Body of pancreas (tissue), 4 donors: ENCODE data around the gene PAGR1. TPM values are rescaled to one million over a fixed set of nuclear protein-coding genes. Genes with fewer than 3 reads are reported as not detected.

ENCODE experiments used
- ATAC-seq: fragments of 150-250 bp; one replicate; pipeline ENCODE4 v1.9.1; 2016
- DNase-seq, 4 donors: peaks; one replicate each; pipeline ENCODE4 v3.0.0-alpha.2; 2019
- H3K27ac ChIP-seq, 4 donors: fragments of 200-600 bp; sonication (generic); 1 replicate in 3 of 4; 2 replicates in 1 of 4; pipeline versions ENCODE4 v1.5.1 to v1.6.1; 2016 to 2019; ENCODE audit warnings: mild to moderate bottlenecking in 1 of 4, mixed read lengths in 1 of 4, moderate library complexity in 1 of 4
- H3K27me3 ChIP-seq, 2 donors: fragments of 200-600 bp; sonication (generic); one replicate each; pipeline ENCODE4 v1.6.0; 2016; ENCODE audit warnings: mild to moderate bottlenecking in 1 of 2
- H3K36me3 ChIP-seq, 2 donors: fragments of 200-600 bp; sonication (generic); replicated peaks in 1 of 2; 2 replicates each; pipeline ENCODE4 v1.5.1; 2016; ENCODE audit warnings: low read depth in 2 of 2; ENCODE audit not compliant: insufficient read depth in 1 of 2
- H3K4me1 ChIP-seq: fragments of 200-600 bp; sonication (generic); one replicate; pipeline ENCODE4 v1.6.0; 2016
- H3K4me3 ChIP-seq, 2 donors: fragments of 200-600 bp; sonication (generic); 1 replicate in 1 of 2; 2 replicates in 1 of 2; pipeline ENCODE4 v1.5.1; 2016 to 2019
- H3K9me3 ChIP-seq, 3 donors: fragments of 200-600 bp; sonication (generic); 1 replicate in 2 of 3; 2 replicates in 1 of 3; pipeline ENCODE4 v1.5.1; 2016
- POLR2A ChIP-seq, 3 donors: fragments of 450-650 bp; IDR thresholded peaks; one replicate each; pipeline ENCODE4 v1.6.1; 2016; ENCODE audit warnings: antibody characterized with exemption in 3 of 3, mild to moderate bottlenecking in 2 of 3
- WGBS, 2 donors: methylation state at CpG; one replicate each; pipeline ENCODE4 v1.1.5; 2017; 5-methylcytosine and 5-hydroxymethylcytosine counted together
- intact Hi-C: fragments of 100-400 bp; cut with DNase I; formaldehyde crosslinking; loops from one replicate; pipeline ENCODE4 v1.15.1; 2023
- total RNA-seq, 2 donors: library from RNA; depleted of rRNA; stranded (reverse); fragments of >200 nt; gene quantifications; one replicate each; pipeline ENCODE4 v1.1.0, GENCODE V29; 2016
- TF ChIP-seq, protein P1 (sequence below), 7 experiments: fragments of 450-650 bp in 4 of 7; fragments of 200-600 bp in 3 of 7; sonication (generic) in 3 of 7; IDR thresholded peaks; one replicate each; pipeline ENCODE4 v1.5.1; 2016 to 2019; ENCODE audit warnings: antibody characterized with exemption in 7 of 7

The PAGR1 gene
- total RNA-seq, 2 donors from 2014 or later = 27.5 to 63.9 TPM

DNA sequence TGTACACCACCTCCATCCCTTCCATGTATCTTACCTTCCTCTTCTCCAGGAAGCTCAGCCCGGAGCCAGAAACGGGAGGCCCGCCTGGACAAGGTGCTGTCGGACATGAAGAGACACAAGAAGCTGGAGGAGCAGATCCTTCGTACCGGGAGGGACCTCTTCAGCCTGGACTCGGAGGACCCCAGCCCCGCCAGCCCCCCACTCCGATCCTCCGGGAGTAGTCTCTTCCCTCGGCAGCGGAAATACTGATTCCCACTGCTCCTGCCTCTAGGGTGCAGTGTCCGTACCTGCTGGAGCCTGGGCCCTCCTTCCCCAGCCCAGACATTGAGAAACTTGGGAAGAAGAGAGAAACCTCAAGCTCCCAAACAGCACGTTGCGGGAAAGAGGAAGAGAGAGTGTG, 3.6 kb downstream of the PAGR1 start:
- ATAC-seq (no peak), DNase-seq (peak in 1 of 4 donors; percentile 42)
- 51 to 61% methylated on average over 14 to 15 of the region's 15 CpGs for WGBS, 2 donors
- TF ChIP-seq, protein P1, sequence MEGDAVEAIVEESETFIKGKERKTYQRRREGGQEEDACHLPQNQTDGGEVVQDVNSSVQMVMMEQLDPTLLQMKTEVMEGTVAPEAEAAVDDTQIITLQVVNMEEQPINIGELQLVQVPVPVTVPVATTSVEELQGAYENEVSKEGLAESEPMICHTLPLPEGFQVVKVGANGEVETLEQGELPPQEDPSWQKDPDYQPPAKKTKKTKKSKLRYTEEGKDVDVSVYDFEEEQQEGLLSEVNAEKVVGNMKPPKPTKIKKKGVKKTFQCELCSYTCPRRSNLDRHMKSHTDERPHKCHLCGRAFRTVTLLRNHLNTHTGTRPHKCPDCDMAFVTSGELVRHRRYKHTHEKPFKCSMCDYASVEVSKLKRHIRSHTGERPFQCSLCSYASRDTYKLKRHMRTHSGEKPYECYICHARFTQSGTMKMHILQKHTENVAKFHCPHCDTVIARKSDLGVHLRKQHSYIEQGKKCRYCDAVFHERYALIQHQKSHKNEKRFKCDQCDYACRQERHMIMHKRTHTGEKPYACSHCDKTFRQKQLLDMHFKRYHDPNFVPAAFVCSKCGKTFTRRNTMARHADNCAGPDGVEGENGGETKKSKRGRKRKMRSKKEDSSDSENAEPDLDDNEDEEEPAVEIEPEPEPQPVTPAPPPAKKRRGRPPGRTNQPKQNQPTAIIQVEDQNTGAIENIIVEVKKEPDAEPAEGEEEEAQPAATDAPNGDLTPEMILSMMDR (IDR thresholded peaks at IDR 0.05) = peak in 5 of 7 experiments; percentile 7 to 36 (median 27)
- TF ChIP-seq POLR2A (IDR thresholded peaks at IDR 0.05) = no peak
- H3K4me3 ChIP-seq = no peak overlapping the region
- H3K27ac ChIP-seq = peak overlapping the region; percentile 73 to 91 (median 88)
- no peaks in the 10 kb centered on the region for H3K9me3 ChIP-seq
- H3K27me3 ChIP-seq = no peaks in the 10 kb centered on the region
- H3K4me1 ChIP-seq = peaks cover 79% of the 10 kb centered on the region
- H3K36me3 ChIP-seq = no peaks in the 10 kb centered on the region
- intact Hi-C loops = no loop called here

DNA sequence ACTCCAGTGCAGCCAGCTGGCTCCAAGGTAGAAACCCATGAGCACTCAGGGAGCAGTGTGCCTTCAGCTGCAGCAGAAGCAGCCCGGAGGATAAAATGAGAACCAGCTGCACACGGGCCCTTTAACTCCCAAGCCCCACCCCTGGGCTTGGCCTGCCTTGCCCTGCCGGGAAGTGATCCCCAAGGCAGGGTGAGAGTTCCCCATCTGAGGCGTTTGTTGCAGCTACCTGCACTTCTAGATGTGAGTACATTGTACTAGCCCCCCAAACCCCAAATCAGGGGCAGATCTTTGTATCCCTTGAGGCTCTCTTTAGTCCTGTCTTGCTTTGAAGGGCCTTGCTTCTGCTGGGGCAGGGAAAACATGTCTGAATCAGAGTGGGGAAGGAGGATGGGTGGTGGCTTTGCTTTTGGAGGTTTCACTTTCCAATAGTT, 4.3 kb downstream of the PAGR1 start, which contains the start of gene MVP:
Gene MVP (plus strand): TSS at position 192 of the 431 bp plus-strand sequence. CDS start 10,088 bp downstream, outside the sequence.
- Histone ChIP-seq H3K27ac (peak within 1 kb of the TSS; percentile 73 to 91 (median 88)), H3K9me3 (no peaks in the 10 kb centered on the region), H3K27me3 (no peaks in the 10 kb centered on the region), H3K4me1 (peaks cover 82% of the 10 kb centered on the region), H3K4me3 (peak within 1 kb of the TSS; percentile 9 to 70), H3K36me3 (no peaks in the 10 kb centered on the region)
- TF ChIP-seq, protein P1 (IDR thresholded peaks at IDR 0.05) = peak in 1 of 7 experiments; percentile 14
- peak; percentile 46 to 72 (median 60) for TF ChIP-seq POLR2A (IDR thresholded peaks at IDR 0.05)
- peak; percentile 76 to 86 (median 84) for DNase-seq
- intact Hi-C loops = no loop called here
- peak; percentile 37 for ATAC-seq
- 0% methylated on average over 2 to 4 of the region's 4 CpGs for WGBS, 2 donors

DNA sequence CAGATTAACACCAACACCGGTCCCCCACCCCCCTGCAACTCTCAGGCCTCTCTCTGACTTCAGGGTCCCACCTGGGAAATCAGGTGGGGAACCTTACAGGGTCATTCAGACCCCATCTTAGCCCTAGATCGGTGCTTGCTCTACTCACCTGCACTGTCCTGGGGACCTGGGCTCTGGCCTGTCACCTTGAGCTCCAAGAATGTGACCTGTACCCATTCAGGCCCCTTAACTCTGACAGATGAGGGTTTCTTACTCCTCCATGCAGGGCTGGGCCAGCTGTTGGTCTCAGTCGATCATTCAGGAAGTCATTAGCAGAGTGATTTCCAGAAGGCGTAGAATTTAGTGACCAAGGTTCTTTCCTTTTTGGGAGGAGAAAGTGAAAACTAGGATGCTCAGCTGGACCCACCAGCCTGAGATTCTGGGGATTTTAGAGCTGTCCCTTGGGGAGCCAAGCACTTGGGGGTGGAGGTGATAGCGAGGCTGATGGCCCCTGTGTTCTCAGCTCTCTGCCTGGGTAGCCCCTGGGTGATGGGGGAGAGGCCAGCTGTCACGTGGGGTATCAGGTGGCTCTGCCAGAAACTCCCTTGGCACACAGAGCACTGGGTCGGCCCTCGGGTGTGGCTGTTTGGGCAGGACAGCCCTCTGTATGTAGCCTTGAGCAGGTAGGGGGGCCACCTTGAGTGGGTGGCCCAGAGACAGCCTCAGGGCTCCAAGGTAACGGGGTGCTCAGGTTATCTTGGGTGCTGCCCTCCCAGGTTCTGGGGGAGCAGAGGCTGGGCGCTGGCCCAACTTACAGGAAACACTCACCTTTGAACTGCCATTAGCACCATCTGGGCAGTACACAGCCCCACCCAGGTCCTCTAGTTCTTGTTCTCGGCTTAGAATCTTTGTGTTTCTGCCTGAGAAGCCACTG, 5.0 kb downstream of the PAGR1 start:
- no peaks in the 10 kb centered on the region for H3K9me3 ChIP-seq
- DNase-seq (peak; percentile 66 to 80 (median 78)), ATAC-seq (peak; percentile 45)
- H3K27ac ChIP-seq = peak overlapping the region; percentile 73 to 91 (median 88)
- H3K4me1 ChIP-seq = peaks cover 88% of the 10 kb centered on the region
- TF ChIP-seq, protein P1 (IDR thresholded peaks at IDR 0.05) = no peak
- peak in 2 of 3 donors; percentile 15 to 69 for TF ChIP-seq POLR2A (IDR thresholded peaks at IDR 0.05)
- H3K27me3 ChIP-seq = no peaks in the 10 kb centered on the region
- 2 to 8% methylated on average over 7 to 11 of the region's 11 CpGs for WGBS, 2 donors
- intact Hi-C loops = no loop called here
- H3K4me3 ChIP-seq = peak overlapping the region; percentile 9 to 70
- H3K36me3 ChIP-seq = no peaks in the 10 kb centered on the region

DNA sequence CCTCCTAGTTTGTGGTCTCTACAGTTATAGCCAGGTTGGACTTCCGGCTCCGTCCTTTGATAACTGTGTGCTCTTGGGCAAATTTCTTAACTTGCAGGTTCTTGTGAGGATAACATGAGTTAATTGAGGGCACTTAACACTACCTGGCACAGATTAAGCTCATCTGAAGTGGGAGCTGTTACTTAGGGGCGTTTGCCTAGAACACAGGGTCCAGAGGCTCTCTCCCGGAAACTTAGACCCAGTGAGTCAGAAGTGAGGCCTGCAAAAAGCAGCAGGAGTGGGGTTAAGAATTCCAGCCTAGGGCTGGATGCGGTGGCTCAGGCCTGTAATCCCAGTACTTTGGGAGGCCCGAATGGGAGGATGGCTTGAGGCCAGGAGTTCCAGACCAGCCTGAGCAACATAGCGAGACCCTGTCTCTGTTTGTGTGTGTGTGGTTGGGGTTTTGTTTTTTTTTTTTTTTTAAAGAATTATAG, 5.7 kb downstream of the PAGR1 start:
- H3K36me3 ChIP-seq = no peaks in the 10 kb centered on the region
- TF ChIP-seq POLR2A (IDR thresholded peaks at IDR 0.05) = no peak
- TF ChIP-seq, protein P1 (IDR thresholded peaks at IDR 0.05) = no peak
- H3K9me3 ChIP-seq = no peaks in the 10 kb centered on the region
- DNase-seq (peak in 1 of 4 donors; percentile 45), ATAC-seq (peak; percentile 8)
- peak overlapping the region; percentile 9 to 70 for H3K4me3 ChIP-seq
- intact Hi-C loops = no loop called here
- 20 to 21% methylated on average over 7 of the region's 7 CpGs for whole genome bisulfite sequencing, 2 donors
- peak overlapping the region; percentile 73 to 91 (median 88) for H3K27ac ChIP-seq
- H3K27me3 ChIP-seq = no peaks in the 10 kb centered on the region
- peaks cover 95% of the 10 kb centered on the region for H3K4me1 ChIP-seq
